GM23248 (cell line): ENCODE data around the gene CDH13.

Experiments used
- EZH2 ChIP-seq: fragments of 200-600 bp; sonication (generic); IDR thresholded peaks from 2 replicates; pipeline ENCODE4 v1.6.1; 2018; ENCODE audit warnings: antibody characterized with exemption, mild to moderate bottlenecking; ENCODE audit not compliant: insufficient read depth, poor library complexity, severe bottlenecking
- EZH2phosphoT487 ChIP-seq: fragments of 200-600 bp; sonication (generic); IDR thresholded peaks from 2 replicates; pipeline ENCODE4 v1.6.1; 2018; ENCODE audit warnings: antibody characterized with exemption, moderate library complexity, mild to moderate bottlenecking, low read depth; ENCODE audit not compliant: insufficient read depth

GRCh38 chr16:82694239-82694874 is 67.6 kb downstream of the CDH13 start:
- TF ChIP-seq EZH2 (no peak), EZH2phosphoT487 (no peak)
